Chondrocyte (in vitro differentiated cells): ENCODE measurements around the gene TAS2R42. TPM values are rescaled to one million over a fixed set of nuclear protein-coding genes. Genes with fewer than 3 reads are reported as not detected.

ENCODE experiments used
- DNase-seq: peaks from one replicate; pipeline ENCODE4 v3.0.0; 2021; ENCODE audit warnings: mixed read lengths, low spot score
- H3K27ac Mint-ChIP-seq: one replicate; pipeline ENCODE4 v1.8.0; 2021; ENCODE audit warnings: mild to moderate bottlenecking, moderate library complexity, mixed read lengths; ENCODE audit not compliant: unreplicated experiment
- H3K27me3 Mint-ChIP-seq: 2 replicates; pipeline ENCODE4 v1.8.0; 2021; ENCODE audit warnings: low read depth, mixed read lengths
- H3K36me3 Mint-ChIP-seq: 2 replicates; pipeline ENCODE4 v1.8.0; 2021; ENCODE audit warnings: low read depth, mixed read lengths
- H3K4me1 Mint-ChIP-seq: 2 replicates; pipeline ENCODE4 v1.8.0; 2021; ENCODE audit warnings: low read depth, mild to moderate bottlenecking, mixed read lengths
- H3K4me3 Mint-ChIP-seq: one replicate; pipeline ENCODE4 v1.8.0; 2021; ENCODE audit warnings: mild to moderate bottlenecking, moderate library complexity, mixed read lengths; ENCODE audit not compliant: unreplicated experiment
- H3K9me3 Mint-ChIP-seq: 2 replicates; pipeline ENCODE4 v1.8.0; 2021; ENCODE audit warnings: low read depth, mixed read lengths
- CTCF ChIP-seq: fragments of 200-600 bp; sonication (generic); IDR thresholded peaks from 2 replicates; pipeline ENCODE4 v1.5.0; 2021; ENCODE audit warnings: antibody characterized with exemption, mild to moderate bottlenecking, moderate library complexity
- total RNA-seq: library from RNA; stranded (reverse); gene quantifications from 3 replicates; pipeline ENCODE4 v1.2.1, GENCODE V29; 2021

The TAS2R42 gene
- total RNA-seq, 1 donor from 2014 or later, result not detected

GRCh38 chr12:11174022-11174421, 12.7 kb downstream of the TAS2R42 start:
- Mint-ChIP-seq H3K27me3 (no peaks in the 10 kb centered on the region), H3K4me3 (no peak overlapping the region), H3K4me1 (peaks cover 45% of the 10 kb centered on the region), H3K27ac (no peak overlapping the region), H3K9me3 (no peaks in the 10 kb centered on the region), H3K36me3 (peaks cover 3% of the 10 kb centered on the region)
- no peak for DNase-seq
- no peak for TF ChIP-seq CTCF

DNA sequence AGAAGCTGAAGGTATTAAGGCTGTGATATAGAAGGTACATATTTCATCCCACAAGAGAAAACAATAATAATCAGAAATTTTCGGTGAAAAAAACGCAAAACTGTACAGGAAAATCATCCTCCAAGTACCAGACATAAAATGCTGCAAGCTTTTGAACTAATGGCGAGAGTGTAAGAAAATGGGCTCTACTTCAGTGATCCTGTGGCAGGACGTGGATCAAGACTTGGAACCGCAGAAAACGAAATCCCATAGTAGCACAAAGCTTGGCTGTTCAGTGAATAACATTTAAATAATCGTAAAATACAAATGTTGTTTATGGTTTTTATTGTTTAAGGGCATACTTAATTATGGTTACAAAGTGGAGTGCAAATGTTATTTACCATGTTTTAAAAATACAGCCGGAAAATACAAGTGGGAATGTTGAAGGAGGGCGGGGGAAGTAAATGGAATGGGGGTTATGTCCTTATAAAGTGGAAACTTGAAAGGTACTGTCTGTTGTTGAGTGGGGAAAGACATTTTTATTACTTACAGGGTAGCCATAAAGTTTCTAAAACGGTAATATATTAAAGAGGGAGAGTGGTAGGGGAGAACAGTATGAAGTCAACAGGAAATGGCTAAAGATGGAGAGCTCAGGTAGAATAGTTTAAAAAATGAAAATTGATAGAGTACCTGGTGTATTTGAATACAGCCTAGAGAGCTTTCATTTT, 14.6 kb downstream of the TAS2R42 start:
- Mint-ChIP-seq H3K4me3 (peak overlapping the region; percentile 97), H3K27me3 (no peaks in the 10 kb centered on the region), H3K4me1 (peaks cover 59% of the 10 kb centered on the region), H3K9me3 (no peaks in the 10 kb centered on the region), H3K36me3 (peaks cover 4% of the 10 kb centered on the region), H3K27ac (peak overlapping the region; percentile 100)
- no peak for TF ChIP-seq CTCF
- DNase-seq, result no peak

DNA sequence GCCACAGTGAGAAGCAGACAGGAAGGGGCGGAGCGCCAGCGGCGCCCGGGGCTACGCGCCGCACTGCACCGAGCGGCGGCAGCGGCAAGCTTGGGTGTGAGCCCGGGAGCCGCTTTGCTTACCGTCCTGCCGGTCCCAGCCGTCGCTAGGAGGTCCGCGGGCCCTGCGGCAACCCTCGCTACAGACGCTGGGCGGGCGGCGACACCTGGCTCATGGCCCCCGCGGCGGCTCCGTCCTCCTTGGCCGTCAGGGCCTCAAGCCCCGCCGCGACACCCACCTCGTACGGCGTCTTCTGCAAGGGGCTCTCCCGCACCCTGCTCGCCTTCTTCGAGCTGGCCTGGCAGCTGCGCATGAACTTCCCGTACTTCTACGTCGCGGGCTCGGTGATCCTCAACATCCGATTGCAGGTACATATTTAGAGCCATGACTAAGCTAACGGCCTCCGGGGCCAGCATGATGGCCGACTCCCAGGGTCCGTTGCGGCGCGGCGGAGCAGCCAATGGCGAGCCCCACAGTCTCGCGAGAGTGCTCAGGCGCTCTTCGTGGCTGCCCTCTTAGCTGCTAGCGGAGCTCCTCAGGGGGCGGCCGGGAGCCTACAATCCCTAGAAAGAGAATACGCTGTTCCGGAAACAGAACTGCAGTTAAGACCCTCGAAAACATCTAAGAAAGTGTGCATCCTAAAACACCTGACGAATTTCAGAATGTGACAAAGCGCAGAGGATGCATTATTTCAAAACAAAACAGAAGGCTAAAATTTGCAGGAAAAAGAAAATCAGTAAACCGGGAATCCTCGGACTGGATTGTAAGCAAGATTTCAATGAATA, 15.4 kb downstream of the TAS2R42 start, which contains the start of gene SMIM10L1:
Gene SMIM10L1, plus strand, starts transcription at position 50 of the 824 bp plus-strand sequence. Its CDS starts 163 bp downstream, at position 213.
- Mint-ChIP-seq H3K27me3 (no peaks in the 10 kb centered on the region), H3K27ac (peak within 1 kb of the TSS; percentile 100)

DNA sequence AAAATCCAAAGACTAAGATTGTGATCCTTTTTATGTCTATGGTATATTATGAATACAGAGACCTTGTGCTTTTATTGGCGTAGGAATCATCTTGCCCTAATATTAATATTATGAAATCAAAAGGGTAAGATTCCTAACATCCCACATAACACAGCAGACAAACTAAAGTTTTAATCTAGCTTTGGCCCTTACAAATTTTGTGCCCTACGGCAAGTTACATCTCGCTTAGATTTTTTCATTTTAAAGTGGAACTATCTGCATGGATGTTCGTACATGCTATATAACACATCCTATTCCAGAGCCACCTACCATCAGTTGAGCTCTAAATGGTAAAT, 16.0 kb downstream of the TAS2R42 start:
- TF ChIP-seq CTCF, result no peak
- Mint-ChIP-seq H3K4me1 (peaks cover 59% of the 10 kb centered on the region), H3K9me3 (no peaks in the 10 kb centered on the region), H3K27me3 (no peaks in the 10 kb centered on the region), H3K36me3 (peaks cover 8% of the 10 kb centered on the region), H3K27ac (peak overlapping the region; percentile 100), H3K4me3 (peak overlapping the region; percentile 97)
- DNase-seq, result no peak

More for the DNA sequence above, 15.4 kb downstream of the TAS2R42 start, which contains the start of gene SMIM10L1:
- H3K4me3 Mint-ChIP-seq, result peak within 1 kb of the TSS; percentile 97
- H3K36me3 Mint-ChIP-seq, result peaks cover 4% of the 10 kb centered on the region
- TF ChIP-seq CTCF, result peak; percentile 46
- peaks cover 59% of the 10 kb centered on the region for H3K4me1 Mint-ChIP-seq
- DNase-seq, result peak; percentile 97
- no peaks in the 10 kb centered on the region for H3K9me3 Mint-ChIP-seq

DNA sequence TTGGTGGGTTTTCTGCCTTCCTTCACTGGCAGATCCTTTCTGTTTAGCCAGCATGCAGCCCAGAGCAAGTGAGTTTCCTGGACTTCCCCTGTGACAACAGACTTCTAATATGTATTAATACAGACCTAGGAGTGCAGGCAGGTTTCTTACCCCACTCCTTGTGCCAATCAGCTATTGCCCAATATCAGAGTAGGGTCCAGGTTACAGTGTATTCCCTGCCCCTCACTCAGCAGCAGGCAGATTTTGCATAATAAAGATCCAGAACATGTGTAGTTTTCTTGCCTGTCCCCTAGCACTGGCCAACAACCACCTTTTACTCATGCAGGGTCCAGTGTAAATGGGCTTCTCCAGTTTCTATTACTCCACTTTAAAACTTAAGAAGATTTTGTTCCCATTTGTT, 20.4 kb downstream of the TAS2R42 start:
- peaks cover 6% of the 10 kb centered on the region for H3K36me3 Mint-ChIP-seq
- no peaks in the 10 kb centered on the region for H3K27me3 Mint-ChIP-seq
- TF ChIP-seq CTCF, result no peak
- peak overlapping the region; percentile 17 for H3K27ac Mint-ChIP-seq
- H3K4me3 Mint-ChIP-seq, result no peak overlapping the region
- H3K4me1 Mint-ChIP-seq, result peaks cover 37% of the 10 kb centered on the region
- no peak for DNase-seq
- no peaks in the 10 kb centered on the region for H3K9me3 Mint-ChIP-seq
